ENCODE results near the gene PEPD.
"Not testable (repeated sequence)": the region's sequence is repeated elsewhere in the genome, so short reads cannot be mapped to it uniquely, and the experiment has no call there.

PEPD gene

DNA sequence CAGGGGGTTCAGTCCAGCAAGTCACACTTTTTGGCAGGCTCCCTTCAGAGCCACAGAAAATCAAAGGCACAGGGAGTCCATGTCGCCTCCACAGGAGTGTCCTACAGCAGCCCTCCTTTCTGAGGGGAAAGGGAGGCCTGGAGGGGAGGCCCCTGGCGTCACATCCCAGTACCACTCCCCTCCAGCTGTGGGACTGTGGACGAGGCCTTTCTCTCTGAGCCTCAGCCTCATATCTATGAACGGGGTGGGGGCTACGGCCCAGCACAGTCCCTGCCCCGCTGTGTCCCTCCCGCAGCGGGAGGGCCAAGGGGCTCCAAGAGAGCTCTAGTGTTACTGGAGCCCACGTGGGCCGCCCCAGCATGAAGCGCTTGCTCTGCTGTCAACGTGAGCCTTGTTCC is 23.8 kb downstream of the PEPD start:
- H2AFZ ChIP-seq (ENCODE audit: low read depth, low read length), result no peak overlapping the region

DNA sequence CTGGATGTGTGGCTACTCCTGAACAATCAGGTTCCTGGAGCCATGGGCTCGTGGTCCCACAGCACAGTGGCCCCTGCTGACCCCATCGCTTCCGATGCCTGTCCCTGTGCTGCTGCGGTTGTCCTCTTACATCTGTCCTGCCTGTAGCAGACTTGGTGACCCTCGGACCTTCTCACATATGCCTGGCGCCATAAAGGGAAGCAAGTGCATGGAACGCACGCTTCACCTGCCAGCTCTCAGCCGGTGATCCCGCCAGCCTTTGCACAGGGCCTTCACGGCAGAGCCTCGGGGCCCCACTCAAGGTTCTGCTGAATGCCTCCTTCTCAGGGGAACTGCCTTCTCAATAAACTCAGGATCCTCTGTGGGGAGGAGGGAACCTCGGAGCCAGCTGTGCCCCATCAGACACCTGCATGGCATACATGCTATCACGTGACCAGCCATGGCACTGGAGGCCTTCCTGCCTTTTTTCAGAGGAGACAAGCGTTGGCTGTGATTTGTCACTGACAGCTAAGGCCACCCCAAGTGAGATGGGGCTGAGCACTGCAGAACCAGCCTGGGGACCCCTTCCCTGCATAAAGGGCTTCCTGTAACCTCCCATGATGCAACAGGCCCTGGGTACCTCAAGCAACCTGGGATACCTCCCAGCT is 24.3 kb downstream of the PEPD start:
- no peaks in the 10 kb centered on the region for H3K9me3 ChIP-seq (ENCODE audit: low read length)
- H3K4me1 ChIP-seq (ENCODE audit: insufficient read depth, low read length), result no peaks in the 10 kb centered on the region
- H3K27me3 ChIP-seq (ENCODE audit: insufficient read depth, low read length), result no peaks in the 10 kb centered on the region
- H3K36me3 ChIP-seq (ENCODE audit: insufficient read depth, low read length), result peaks cover 11% of the 10 kb centered on the region
- no peak overlapping the region for H3K4me3 ChIP-seq (ENCODE audit: low read length)
- H2AFZ ChIP-seq (ENCODE audit: low read depth, low read length), result no peak overlapping the region

More for the DNA sequence above, 23.8 kb downstream of the PEPD start:
- H3K36me3 ChIP-seq (ENCODE audit: insufficient read depth, low read length), result peaks cover 11% of the 10 kb centered on the region
- peaks cover under 1% of the 10 kb centered on the region for H3K4me1 ChIP-seq (ENCODE audit: insufficient read depth, low read length)
- H3K9me3 ChIP-seq (ENCODE audit: low read length), result no peaks in the 10 kb centered on the region
- no peaks in the 10 kb centered on the region for H3K27me3 ChIP-seq (ENCODE audit: insufficient read depth, low read length)
- no peak overlapping the region for H3K4me3 ChIP-seq (ENCODE audit: low read length)

DNA sequence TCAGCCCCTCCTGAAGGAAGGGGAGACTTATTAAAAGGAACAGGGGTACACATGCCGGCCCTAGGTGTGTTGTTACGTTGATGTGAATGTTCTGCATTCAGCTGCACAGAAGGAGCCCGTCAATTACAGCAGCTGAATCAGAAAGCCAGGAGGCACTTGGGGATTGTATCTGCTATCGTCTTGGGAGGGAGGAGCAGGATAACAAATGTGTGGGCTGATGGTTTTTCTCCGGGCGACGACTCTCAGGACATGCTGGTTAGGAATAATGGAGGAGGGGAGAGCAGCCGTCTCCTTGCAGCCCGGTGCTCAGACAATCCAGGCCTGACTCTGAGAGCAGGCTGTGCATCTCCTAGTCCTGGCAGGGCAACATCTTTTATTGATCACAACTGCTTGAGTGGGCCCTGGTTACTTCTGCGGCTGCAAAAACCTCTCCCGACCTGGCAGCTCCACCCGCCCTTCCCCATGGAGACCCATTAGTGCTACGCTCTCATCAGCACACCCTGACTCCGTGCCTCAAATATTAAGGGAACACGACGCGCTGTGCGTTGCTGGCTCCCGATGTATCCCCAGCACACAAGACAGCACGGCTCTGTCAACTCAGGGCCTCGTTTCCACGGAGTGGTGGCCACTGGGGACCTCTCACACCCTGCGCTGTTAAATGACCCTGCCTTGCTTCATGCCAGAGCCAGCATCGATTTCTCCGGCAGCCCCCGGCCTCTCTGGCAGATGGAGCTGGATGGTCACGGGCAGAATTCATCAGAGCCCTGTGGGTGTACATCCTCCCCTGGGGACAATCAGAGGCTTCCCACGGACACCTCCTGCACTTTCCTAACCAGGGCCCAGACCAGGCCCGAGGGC is 25.3 kb downstream of the PEPD start:
- Histone ChIP-seq H3K27me3 (ENCODE audit: insufficient read depth, low read length) (no peaks in the 10 kb centered on the region), H3K36me3 (ENCODE audit: insufficient read depth, low read length) (peaks cover 11% of the 10 kb centered on the region), H3K9me3 (ENCODE audit: low read length) (no peaks in the 10 kb centered on the region), H3K4me3 (ENCODE audit: low read length) (no peak overlapping the region), H2AFZ (ENCODE audit: low read depth, low read length) (no peak overlapping the region), H3K4me1 (ENCODE audit: insufficient read depth, low read length) (no peaks in the 10 kb centered on the region)

DNA sequence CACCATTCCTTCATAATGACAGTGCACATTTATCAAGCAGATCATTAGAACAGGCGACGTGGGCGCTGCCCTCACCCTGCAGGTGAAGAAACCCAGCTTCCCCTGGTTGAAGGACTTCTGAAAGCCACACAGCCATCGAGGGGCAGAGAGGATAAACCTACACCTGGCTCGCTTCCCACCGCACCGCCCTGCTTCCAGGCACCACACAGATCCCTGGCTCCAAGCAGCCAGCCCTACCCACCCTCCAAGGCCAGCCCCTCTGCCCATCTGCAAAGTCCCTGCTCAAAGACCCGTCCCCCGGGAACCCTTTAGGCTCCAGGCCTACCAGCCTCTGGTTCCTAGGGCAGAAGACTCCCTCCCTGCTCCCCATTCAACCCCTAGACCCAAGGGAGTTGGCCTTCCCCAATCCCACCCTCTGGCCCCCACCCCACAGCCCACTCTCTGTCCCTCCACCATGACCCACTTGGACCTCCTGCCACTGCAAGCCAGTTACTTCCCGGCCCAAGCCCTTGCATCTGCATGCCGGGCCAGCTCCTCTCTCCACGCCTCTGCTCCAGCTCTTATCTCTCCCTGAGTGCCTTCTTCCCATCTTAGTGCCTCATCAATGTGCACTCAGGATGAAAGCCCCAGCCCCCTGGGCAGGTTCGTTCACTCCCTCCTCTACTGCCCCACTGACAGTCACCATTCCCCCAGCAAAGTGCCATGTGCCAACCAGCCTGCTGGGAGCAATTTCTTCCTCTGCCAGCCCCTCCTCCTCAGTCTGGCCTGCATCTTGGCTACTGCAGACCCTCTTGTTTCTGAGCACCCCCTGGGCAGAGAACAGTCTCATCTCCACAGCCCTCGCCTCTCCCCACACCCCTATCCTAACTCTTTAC is 28.0 kb downstream of the PEPD start:
- Histone ChIP-seq H3K4me3 (ENCODE audit: low read length) (no peak overlapping the region), H2AFZ (ENCODE audit: low read depth, low read length) (no peak overlapping the region), H3K36me3 (ENCODE audit: insufficient read depth, low read length) (no peaks in the 10 kb centered on the region), H3K9me3 (ENCODE audit: low read length) (no peaks in the 10 kb centered on the region), H3K4me1 (ENCODE audit: insufficient read depth, low read length) (no peaks in the 10 kb centered on the region), H3K27me3 (ENCODE audit: insufficient read depth, low read length) (no peaks in the 10 kb centered on the region)

DNA sequence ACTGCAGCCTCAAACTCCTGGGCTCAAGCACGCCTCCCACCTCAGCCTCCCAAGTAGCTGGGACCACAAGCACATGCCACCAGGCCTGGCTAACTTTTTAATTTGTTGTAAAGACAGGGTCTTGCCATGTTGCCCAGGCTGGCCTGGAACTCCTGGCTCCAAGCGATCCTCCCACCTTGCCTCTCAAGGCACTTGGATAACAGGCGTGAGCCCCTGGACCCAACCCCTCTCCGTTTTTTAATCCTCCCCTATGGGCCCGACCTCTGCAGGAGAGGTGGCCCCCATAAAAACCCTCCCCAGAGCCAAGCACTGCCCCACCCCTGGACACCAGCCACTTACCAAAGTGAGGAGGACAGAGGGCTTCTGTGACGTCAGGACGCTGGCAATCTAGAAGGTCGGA is 28.6 kb downstream of the PEPD start:
- no peaks in the 10 kb centered on the region for H3K27me3 ChIP-seq (ENCODE audit: insufficient read depth, low read length)
- H3K36me3 ChIP-seq (ENCODE audit: insufficient read depth, low read length), result no peaks in the 10 kb centered on the region
- H3K4me1 ChIP-seq (ENCODE audit: insufficient read depth, low read length), result no peaks in the 10 kb centered on the region
- H3K9me3 ChIP-seq (ENCODE audit: low read length), result no peaks in the 10 kb centered on the region
- no peak overlapping the region for H2AFZ ChIP-seq (ENCODE audit: low read depth, low read length)
- no peak overlapping the region for H3K4me3 ChIP-seq (ENCODE audit: low read length)

DNA sequence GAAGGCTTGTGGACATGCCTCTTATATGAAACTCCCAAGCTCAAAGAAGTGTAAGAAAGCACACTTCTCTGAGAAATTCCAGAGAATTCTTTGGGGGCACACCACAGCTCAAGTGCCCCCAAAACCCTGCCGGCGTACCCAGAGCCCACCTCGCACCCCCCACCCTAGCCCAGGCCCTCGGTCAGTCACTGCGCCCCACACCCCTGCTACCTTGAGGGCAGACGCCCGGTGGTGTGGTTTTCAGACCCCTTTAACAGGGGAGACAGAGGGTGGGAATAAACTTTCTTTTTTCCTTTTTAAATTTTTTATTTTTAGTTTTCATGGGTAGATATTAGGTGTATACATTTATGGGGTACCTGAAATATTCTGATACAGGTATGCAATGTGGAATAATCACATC is 29.5 kb downstream of the PEPD start:
- Histone ChIP-seq H3K36me3 (ENCODE audit: insufficient read depth, low read length) (no peaks in the 10 kb centered on the region), H3K27me3 (ENCODE audit: insufficient read depth, low read length) (no peaks in the 10 kb centered on the region), H3K4me1 (ENCODE audit: insufficient read depth, low read length) (no peaks in the 10 kb centered on the region), H3K9me3 (ENCODE audit: low read length) (no peaks in the 10 kb centered on the region), H2AFZ (ENCODE audit: low read depth, low read length) (no peak overlapping the region), H3K4me3 (ENCODE audit: low read length) (no peak overlapping the region)

DNA sequence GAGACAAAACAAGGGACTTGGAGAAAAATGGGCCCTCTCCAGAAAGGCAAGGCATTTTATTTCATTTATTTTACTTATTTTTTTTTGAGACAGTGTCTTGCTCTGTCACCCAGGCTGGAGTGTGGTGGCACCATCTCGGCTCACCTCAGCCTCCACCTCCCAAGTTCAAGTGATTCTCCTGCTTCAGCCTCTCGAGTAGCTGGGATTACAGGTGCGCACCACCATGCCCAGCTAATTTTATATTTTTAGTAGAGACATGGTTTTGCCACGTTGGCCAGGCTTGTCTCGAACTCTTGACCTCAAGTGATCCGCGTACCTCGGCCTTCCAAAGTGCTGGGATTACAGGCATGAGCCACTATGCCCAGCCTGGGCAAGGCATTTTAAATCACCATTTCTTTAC is 31.0 kb downstream of the PEPD start:
- not testable (repeated sequence) for H3K36me3 ChIP-seq (ENCODE audit: insufficient read depth, low read length); H3K9me3 ChIP-seq (ENCODE audit: low read length); H3K27me3 ChIP-seq (ENCODE audit: insufficient read depth, low read length); H3K4me3 ChIP-seq (ENCODE audit: low read length); H2AFZ ChIP-seq (ENCODE audit: low read depth, low read length); H3K4me1 ChIP-seq (ENCODE audit: insufficient read depth, low read length)

DNA sequence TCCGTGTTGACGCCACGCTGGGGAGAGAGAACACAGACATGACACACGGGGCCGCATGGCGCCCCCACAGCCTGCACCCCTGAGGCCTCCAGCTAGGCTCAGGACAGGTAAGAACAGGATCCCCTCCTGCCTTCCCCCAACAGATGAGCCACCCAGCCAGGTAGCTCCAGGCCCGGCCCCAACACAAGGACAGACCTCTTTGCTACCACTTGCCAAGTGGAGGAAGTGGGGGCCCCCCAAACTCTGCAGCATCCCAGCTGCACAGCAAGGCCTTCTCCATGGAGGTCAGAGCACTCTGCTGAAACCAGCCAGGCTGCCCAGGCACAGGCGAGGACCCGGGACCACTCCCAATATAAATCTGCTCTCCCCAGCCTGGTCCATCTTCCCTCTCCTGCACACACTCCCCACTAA is 31.5 kb downstream of the PEPD start:
- no peaks in the 10 kb centered on the region for H3K27me3 ChIP-seq (ENCODE audit: insufficient read depth, low read length)
- H3K4me3 ChIP-seq (ENCODE audit: low read length), result no peak overlapping the region
- no peaks in the 10 kb centered on the region for H3K36me3 ChIP-seq (ENCODE audit: insufficient read depth, low read length)
- H2AFZ ChIP-seq (ENCODE audit: low read depth, low read length), result no peak overlapping the region
- no peaks in the 10 kb centered on the region for H3K4me1 ChIP-seq (ENCODE audit: insufficient read depth, low read length)
- no peaks in the 10 kb centered on the region for H3K9me3 ChIP-seq (ENCODE audit: low read length)

DNA sequence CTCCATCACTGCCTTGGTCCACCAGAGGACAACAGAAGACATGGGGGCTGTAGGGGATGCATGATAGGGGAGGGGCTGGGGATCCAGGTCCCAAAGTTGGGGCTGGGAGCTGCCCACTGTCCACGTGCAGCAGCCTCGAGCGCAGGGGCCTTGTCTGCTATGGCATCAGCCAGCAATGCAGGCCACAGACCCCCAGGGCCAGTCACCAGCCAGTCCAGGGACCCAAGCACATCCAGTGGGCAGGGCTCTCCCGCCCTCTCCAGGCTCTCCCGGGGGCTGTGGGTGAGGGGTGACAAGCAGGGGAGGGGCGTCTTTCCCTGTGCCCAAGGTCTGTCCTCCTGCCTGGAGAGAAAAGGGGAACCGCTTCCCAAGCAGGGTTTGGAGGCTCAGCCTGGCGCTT is 32.8 kb downstream of the PEPD start:
- Histone ChIP-seq H3K36me3 (ENCODE audit: insufficient read depth, low read length) (no peaks in the 10 kb centered on the region), H3K4me3 (ENCODE audit: low read length) (no peak overlapping the region), H3K9me3 (ENCODE audit: low read length) (no peaks in the 10 kb centered on the region), H3K4me1 (ENCODE audit: insufficient read depth, low read length) (no peaks in the 10 kb centered on the region), H3K27me3 (ENCODE audit: insufficient read depth, low read length) (no peaks in the 10 kb centered on the region), H2AFZ (ENCODE audit: low read depth, low read length) (no peak overlapping the region)

DNA sequence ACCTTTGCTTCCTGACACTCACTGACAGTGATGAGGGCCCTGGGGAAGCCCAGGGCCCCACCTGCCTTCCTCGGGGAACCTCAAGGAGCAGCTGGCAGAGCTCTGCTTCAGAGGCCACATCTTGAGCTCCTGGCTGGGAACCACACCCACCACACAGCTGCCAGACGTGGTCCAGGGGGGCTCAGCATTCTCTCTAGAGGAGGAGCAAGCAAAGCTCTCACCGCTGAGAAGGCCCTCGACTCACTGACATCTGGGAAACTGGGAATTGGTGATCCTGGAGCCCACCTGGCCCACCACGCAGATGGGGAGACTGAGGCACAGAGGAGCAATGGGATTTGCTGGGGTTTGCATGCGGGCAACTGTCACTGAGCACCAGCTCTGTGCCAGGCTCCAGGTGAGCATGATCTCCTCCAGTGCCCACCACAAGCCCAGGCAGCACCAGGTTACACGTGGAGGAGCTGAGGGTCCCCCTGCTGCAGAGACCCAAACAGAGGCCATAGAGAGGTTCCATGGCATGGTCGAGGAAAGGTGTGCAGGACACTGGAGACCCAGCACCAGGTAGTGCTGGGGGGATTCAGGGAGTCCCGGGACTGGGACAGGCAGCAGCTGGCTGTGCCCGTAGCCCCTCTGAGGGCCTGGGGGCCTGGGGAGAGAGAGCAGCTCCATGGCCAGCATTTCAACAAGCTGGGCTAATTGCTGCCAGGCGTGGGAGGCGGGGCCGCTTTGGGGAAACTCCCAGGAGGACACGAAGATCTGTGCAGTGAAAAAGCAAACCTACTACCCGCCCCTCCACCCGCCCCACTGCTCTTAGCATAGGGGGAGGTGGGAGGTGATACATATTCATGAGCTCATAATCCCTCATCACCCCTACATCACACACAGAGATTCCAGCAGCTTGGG is 33.4 kb downstream of the PEPD start:
- no peaks in the 10 kb centered on the region for H3K27me3 ChIP-seq (ENCODE audit: insufficient read depth, low read length)
- no peaks in the 10 kb centered on the region for H3K36me3 ChIP-seq (ENCODE audit: insufficient read depth, low read length)
- H2AFZ ChIP-seq (ENCODE audit: low read depth, low read length), result no peak overlapping the region
- no peaks in the 10 kb centered on the region for H3K4me1 ChIP-seq (ENCODE audit: insufficient read depth, low read length)
- H3K9me3 ChIP-seq (ENCODE audit: low read length), result peaks cover 2% of the 10 kb centered on the region
- no peak overlapping the region for H3K4me3 ChIP-seq (ENCODE audit: low read length)

DNA sequence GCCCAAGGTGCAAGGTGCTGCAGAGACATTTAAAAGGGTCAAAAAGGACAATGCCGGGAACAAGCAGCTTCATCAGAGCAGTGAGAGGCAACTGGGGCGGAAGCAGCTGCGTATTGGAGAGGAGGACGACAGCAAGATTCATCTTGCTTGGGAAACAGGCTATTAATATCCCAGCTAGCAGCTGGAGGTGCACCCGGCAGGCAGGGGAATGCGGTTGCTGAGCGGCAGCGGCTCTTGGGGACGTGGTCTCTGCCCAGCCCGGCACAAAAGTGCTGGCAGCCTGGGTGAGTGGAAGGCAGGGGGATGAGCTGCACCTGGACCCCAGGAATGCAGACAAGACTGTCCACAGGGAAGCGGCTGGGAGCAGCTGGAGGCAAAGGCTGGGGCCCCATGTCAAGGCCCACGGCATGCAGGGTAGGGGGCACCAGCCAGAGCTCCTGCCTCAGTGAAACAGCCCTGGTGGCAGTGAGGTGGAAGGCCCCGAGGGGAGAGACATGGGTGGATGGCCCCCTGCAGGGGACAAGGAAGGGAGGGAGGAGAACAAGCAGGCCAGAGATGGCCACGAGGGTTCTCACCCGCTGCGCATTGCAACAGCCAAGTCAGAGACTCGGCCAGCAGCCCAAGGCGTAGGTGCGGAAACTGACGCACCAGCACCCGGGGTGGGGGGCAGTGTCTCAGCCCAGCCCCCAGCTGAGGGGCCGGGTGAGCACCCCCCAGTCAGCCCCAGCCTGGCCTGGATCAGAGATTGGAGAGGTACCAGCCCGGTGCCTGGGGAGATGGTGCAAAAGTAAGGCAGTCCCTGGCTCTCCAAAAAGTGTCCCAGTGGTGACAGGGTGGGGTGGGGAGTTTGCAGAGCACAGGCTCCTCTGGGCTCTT is 34.4 kb downstream of the PEPD start:
- H3K9me3 ChIP-seq (ENCODE audit: low read length), result peaks cover 2% of the 10 kb centered on the region
- no peaks in the 10 kb centered on the region for H3K4me1 ChIP-seq (ENCODE audit: insufficient read depth, low read length)
- no peaks in the 10 kb centered on the region for H3K27me3 ChIP-seq (ENCODE audit: insufficient read depth, low read length)
- no peaks in the 10 kb centered on the region for H3K36me3 ChIP-seq (ENCODE audit: insufficient read depth, low read length)
- H3K4me3 ChIP-seq (ENCODE audit: low read length), result no peak overlapping the region
- no peak overlapping the region for H2AFZ ChIP-seq (ENCODE audit: low read depth, low read length)

DNA sequence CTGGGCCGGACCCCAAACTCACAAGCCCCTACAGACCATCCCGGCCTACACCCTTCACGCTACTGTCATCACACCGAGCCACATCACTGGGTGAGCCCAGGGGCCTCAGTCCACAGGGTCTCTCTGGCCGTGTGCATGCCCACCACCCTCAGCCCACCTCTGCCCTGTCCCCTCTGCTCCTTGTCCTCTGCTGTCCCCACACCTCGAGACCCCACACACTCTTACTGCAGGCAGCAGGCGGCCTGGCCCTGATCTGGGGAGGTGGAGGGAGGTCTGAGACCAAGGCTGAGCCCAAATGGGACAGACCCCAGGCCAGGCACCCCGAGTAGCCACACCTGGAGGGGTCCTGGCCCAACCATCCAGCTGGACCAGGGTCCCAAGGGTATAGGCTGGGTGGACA is 35.2 kb downstream of the PEPD start:
- Histone ChIP-seq H3K4me1 (ENCODE audit: insufficient read depth, low read length) (no peaks in the 10 kb centered on the region), H3K9me3 (ENCODE audit: low read length) (peaks cover 2% of the 10 kb centered on the region), H3K4me3 (ENCODE audit: low read length) (no peak overlapping the region), H3K36me3 (ENCODE audit: insufficient read depth, low read length) (no peaks in the 10 kb centered on the region), H3K27me3 (ENCODE audit: insufficient read depth, low read length) (no peaks in the 10 kb centered on the region), H2AFZ (ENCODE audit: low read depth, low read length) (no peak overlapping the region)

Measured in neuron (in vitro differentiated cells).